GM12878 (cell line): ENCODE measurements around the gene MARCHF6. TPM values are rescaled to one million over a fixed set of nuclear protein-coding genes. Genes with fewer than 3 reads are reported as not detected.
"Not testable (repeated sequence)": the region's sequence is repeated elsewhere in the genome, so short reads cannot be mapped to it uniquely, and the experiment has no call there.

Experiments used
- ATAC-seq: fragments of 200-7000 bp; cut with Tn5 transposase; 3 replicates; pipeline ENCODE4 v1.9.1; 2020; ENCODE audit warnings: mild to moderate bottlenecking, moderate library complexity
- BruUV-seq: library from RNA; stranded (reverse); fragments of 400-500 nt; replicated peaks from 2 replicates; lab custom pipeline; 2021; lab: Mats Ljungman, UMichigan
- CTCF ChIA-PET: fragments of 300-600 bp; sonication (Branson Sonifier 250); formaldehyde crosslinking; extraction: SDS; loops from one replicate; lab custom pipeline; 2021; ENCODE audit warnings: inconsistent platforms; lab: Yijun Ruan, JAX
- POLR2A ChIA-PET: fragments of 350-600 bp; formaldehyde crosslinking; extraction: SDS; loops from one replicate; lab custom pipeline; 2021; ENCODE audit warnings: inconsistent platforms; lab: Charles Lee
- RAD21 ChIA-PET: fragments of 300-600 bp; sonication (Branson Sonifier 250); formaldehyde crosslinking; loops from one replicate; lab custom pipeline; 2023; ENCODE audit warnings: antibody characterized with exemption; ENCODE audit not compliant: unreplicated experiment; lab: Charles Lee
- SMC1A ChIA-PET: fragments of 300-600 bp; sonication (Branson Sonifier 250); formaldehyde crosslinking; loops from one replicate; lab custom pipeline; 2023; ENCODE audit not compliant: unreplicated experiment, uncharacterized antibody; lab: Charles Lee
- DNase-seq: peaks from one replicate; pipeline ENCODE4 v3.0.0-alpha.2; 2011; ENCODE audit warnings: low read depth, low spot score
- FAIRE-seq: peaks from 3 replicates; lab custom pipeline; 2011; peaks lifted over from hg19 to GRCh38; lab: Jason Lieb, UNC
- H2AFZ ChIP-seq: 2 replicates; pipeline ENCODE4 v1.6.0; 2011; ENCODE audit warnings: low read depth, low read length, control low read depth; ENCODE audit not compliant: control insufficient read depth
- H3K27ac ChIP-seq: 2 replicates; pipeline ENCODE4 v1.5.1; 2011; ENCODE audit warnings: control low read depth; ENCODE audit not compliant: control insufficient read depth, insufficient read depth
- H3K27me3 ChIP-seq, 2 experiments: replicated peaks in 1 of 2; 2 replicates each; pipeline versions ENCODE4 v1.6.0 to v1.6.1; 2011; ENCODE audit warnings: low read length in 1 of 2; ENCODE audit not compliant: control insufficient read depth in 2 of 2, insufficient read depth in 2 of 2
- H3K36me3 ChIP-seq, 2 experiments: 2 replicates each; pipeline ENCODE4 v1.5.1; 2011; ENCODE audit warnings: low read length in 1 of 2; ENCODE audit not compliant: control insufficient read depth in 2 of 2, insufficient read depth in 2 of 2
- H3K4me1 ChIP-seq: 2 replicates; pipeline ENCODE4 v1.6.1; 2011; ENCODE audit warnings: mild to moderate bottlenecking, low read length, moderate library complexity, mixed read lengths; ENCODE audit not compliant: control insufficient read depth, insufficient read depth
- H3K4me2 ChIP-seq: 2 replicates; pipeline ENCODE4 v1.6.0; 2011; ENCODE audit warnings: control low read depth; ENCODE audit not compliant: control insufficient read depth, insufficient read depth
- H3K4me3 ChIP-seq: fragments of 200-600 bp; sonication (generic); 2 replicates; pipeline ENCODE4 v1.5.1; 2016
- H3K79me2 ChIP-seq: 2 replicates; pipeline ENCODE4 v1.6.0; 2011; ENCODE audit warnings: low read length; ENCODE audit not compliant: control insufficient read depth, insufficient read depth
- H3K9ac ChIP-seq: 2 replicates; pipeline ENCODE4 v1.8.0; 2011; ENCODE audit warnings: low read length, control low read depth, mixed read lengths; ENCODE audit not compliant: control insufficient read depth, insufficient read depth
- H3K9me3 ChIP-seq: replicated peaks from 3 replicates; pipeline ENCODE4 v1.5.1; 2011; ENCODE audit warnings: mild to moderate bottlenecking, low read length; ENCODE audit not compliant: control insufficient read depth, insufficient read depth
- H4K20me1 ChIP-seq: 2 replicates; pipeline ENCODE4 v1.6.0; 2011; ENCODE audit not compliant: control insufficient read depth, insufficient read depth
- BACH1 ChIP-seq: fragments of 450-650 bp; IDR thresholded peaks from 2 replicates; pipeline ENCODE4 v1.6.1; 2017; ENCODE audit warnings: mild to moderate bottlenecking, borderline replicate concordance
- CBFB ChIP-seq: IDR thresholded peaks from 2 replicates; pipeline ENCODE4 v1.6.1; 2016; ENCODE audit warnings: antibody characterized with exemption, low read depth
- CREM ChIP-seq: IDR thresholded peaks from 2 replicates; pipeline ENCODE4 v1.6.1; 2014; ENCODE audit warnings: antibody characterized with exemption, low read depth
- E2F4 ChIP-seq: IDR thresholded peaks from 2 replicates; pipeline ENCODE4 v1.6.1; 2012; ENCODE audit warnings: low read depth, low read length, improper control_type of control experiment
- EED ChIP-seq: sonication (generic); IDR thresholded peaks from 2 replicates; pipeline ENCODE4 v1.6.1; 2016; ENCODE audit warnings: antibody characterized with exemption, low read depth
- FOS ChIP-seq: IDR thresholded peaks from 3 replicates; pipeline ENCODE4 v1.6.1; 2011; ENCODE audit warnings: borderline replicate concordance; ENCODE audit not compliant: insufficient read length; ENCODE audit errors: extremely low read depth
- FOXK2 ChIP-seq: fragments of 450-650 bp; IDR thresholded peaks from 2 replicates; pipeline ENCODE4 v1.6.1; 2017; ENCODE audit warnings: mild to moderate bottlenecking, moderate library complexity
- IKZF1 ChIP-seq: fragments of 450-650 bp; conservative IDR thresholded peaks from 2 replicates; pipeline ENCODE4 v1.6.1; 2017; ENCODE audit warnings: antibody characterized with exemption, mild to moderate bottlenecking
- POLR2A ChIP-seq: IDR thresholded peaks from 2 replicates; pipeline ENCODE4 v1.6.1; 2011; ENCODE audit warnings: low read depth, mild to moderate bottlenecking, low read length
- TAF1 ChIP-seq: IDR thresholded peaks from 2 replicates; pipeline ENCODE4 v1.6.1; 2011; ENCODE audit warnings: mild to moderate bottlenecking, low read depth, low read length, borderline replicate concordance
- TARDBP ChIP-seq: IDR thresholded peaks from 2 replicates; pipeline ENCODE4 v1.6.1; 2016; ENCODE audit warnings: borderline replicate concordance
- TCF12 ChIP-seq: IDR thresholded peaks from 2 replicates; pipeline ENCODE4 v1.6.1; 2011; ENCODE audit warnings: low read depth, mild to moderate bottlenecking, low read length
- ZNF207 ChIP-seq: fragments of 450-650 bp; IDR thresholded peaks from 2 replicates; pipeline ENCODE4 v1.6.1; 2014; ENCODE audit warnings: antibody characterized with exemption, mild to moderate bottlenecking, borderline replicate concordance
- WGBS: methylation state at CpG from one replicate; pipeline ENCODE4 v1.1.6; 2016; ENCODE audit warnings: low lambda C conversion rate; ENCODE audit not compliant: insufficient replicate concordance, insufficient coverage; ENCODE audit errors: missing lambda C conversion rate; 5-methylcytosine and 5-hydroxymethylcytosine counted together
- in situ Hi-C: fragments of 300-500 bp; cut with MboI; formaldehyde crosslinking; loops from 9 replicates; pipeline ENCODE4 v1.14.3; 2018; ENCODE audit warnings: mixed read lengths
- intact Hi-C: fragments of 100-400 bp; cut with micrococcal nuclease; formaldehyde crosslinking; loops from one replicate; pipeline ENCODE4 v1.14.2; 2022; ENCODE audit not compliant: unreplicated experiment
- polyA plus RNA-seq, 11 experiments: library from polyadenylated mRNA; depleted of rRNA in 4 of 11; unstranded in 6 of 11; stranded (reverse) in 5 of 11; fragments of >200 nt; fragmentation: Nextera tagmentation in 4 of 11; fragmentation: Illumina TruSeq in 1 of 11; extraction: Ambion mirVana in 4 of 11; extraction: Trizol in 1 of 11; gene quantifications; 1 replicate in 1 of 11; 2 replicates in 10 of 11; pipeline versions ENCODE4 v1.2.1 to v1.2.3, GENCODE V29; 2011 to 2016; ENCODE audit warnings: inconsistent platforms in 2 of 11, missing spikeins in 2 of 11, low read depth in 1 of 11
- total RNA-seq, 4 experiments: library from RNA; depleted of rRNA in 3 of 4; stranded (reverse); fragments of >200 nt in 3 of 4; fragmentation: Illumina TruSeq in 1 of 4; extraction: Trizol in 1 of 4; gene quantifications; 2 replicates each; pipeline versions ENCODE4 v1.2.1 to v1.2.3, GENCODE V29; 2013 to 2021
- TF ChIP-seq, protein P1 (sequence below): IDR thresholded peaks from 2 replicates; pipeline ENCODE4 v1.6.1; 2011; ENCODE audit warnings: borderline replicate concordance, low read depth, mild to moderate bottlenecking, moderate library complexity, mixed read lengths, low read length; ENCODE audit not compliant: insufficient read depth; ENCODE audit errors: extremely low read length

Gene MARCHF6
- total and polyA plus RNA-seq, 10 of the 15 experiments (the other 5 are each of a cell fraction or from before 2014, with no cell fraction given): 39.1 to 172 (median 61.0) TPM

- BruUV-seq, H3K4me3 ChIP-seq, intact Hi-C loops, DNase-seq, H3K4me2 ChIP-seq, H3K27ac ChIP-seq, H3K36me3 ChIP-seq, ATAC-seq, H3K79me2 ChIP-seq, H2AFZ ChIP-seq, H3K9me3 ChIP-seq, H3K27me3 ChIP-seq, FAIRE-seq, SMC1A ChIA-PET, H3K9ac ChIP-seq, in situ Hi-C loops, H3K4me1 ChIP-seq, H4K20me1 ChIP-seq: not testable (repeated sequence)
- 100% methylated on average over 5 of the region's 5 CpGs for WGBS
- ChIA-PET RAD21 (interaction anchor here (0.7 kb wide), 1 partner anchor 1020 kb away, joined by 4 read pairs; no protein-coding TSS in a partner anchor), CTCF (interaction anchor here (1.4 kb wide), 1 partner anchor 20 kb away, joined by 3 read pairs; no protein-coding TSS in a partner anchor), POLR2A (interaction anchor here (0.7 kb wide), 1 partner anchor 1171 kb away, joined by 4 read pairs; no protein-coding TSS in a partner anchor)
Measured at GRCh38 chr5:10344461-10345106, 8.9 kb upstream of the MARCHF6 start.

- SMC1A ChIA-PET: interaction anchor here (0.6 to 1.0 kb wide), 2 partner anchors 10 to 46 kb away, joined by 3 read pairs; no protein-coding TSS in a partner anchor
- peaks cover 11% of the 10 kb centered on the region for H3K79me2 ChIP-seq
- H3K4me2 ChIP-seq: no peak overlapping the region
- H3K36me3 ChIP-seq: no peaks in the 10 kb centered on the region
- H2AFZ ChIP-seq: no peak overlapping the region
- H3K4me3 ChIP-seq: no peak overlapping the region
- in situ Hi-C loops: no loop called here
- CTCF ChIA-PET: interaction anchor here (1.0 kb wide), 1 partner anchor 64 kb away, joined by 3 read pairs; no protein-coding TSS in a partner anchor
- no peak for ATAC-seq
- H4K20me1 ChIP-seq: no peaks in the 10 kb centered on the region
- no TSS peak for BruUV-seq
- intact Hi-C loops: no loop called here
- H3K4me1 ChIP-seq: peaks cover 3% of the 10 kb centered on the region; the same call in 1 of the 2 replicates
- H3K9me3 ChIP-seq: no peaks in the 10 kb centered on the region
- no peak for DNase-seq
- no peaks in the 10 kb centered on the region for H3K27me3 ChIP-seq
- FAIRE-seq: no peak
- 98% methylated on average over 2 of the region's 2 CpGs for WGBS
- POLR2A ChIA-PET: no interaction called here
- RAD21 ChIA-PET: no interaction called here
- no peak overlapping the region for H3K9ac ChIP-seq
- H3K27ac ChIP-seq: no peak overlapping the region
- TF ChIP-seq TAF1 (no peak), EED (no peak), BACH1 (no peak), TARDBP (no peak), E2F4 (no peak), FOXK2 (no peak), CBFB (no peak), POLR2A (no peak), IKZF1 (no peak), FOS (no peak), CREM (no peak), ZNF207 (no peak), TCF12 (no peak)
- TF ChIP-seq, protein P1, sequence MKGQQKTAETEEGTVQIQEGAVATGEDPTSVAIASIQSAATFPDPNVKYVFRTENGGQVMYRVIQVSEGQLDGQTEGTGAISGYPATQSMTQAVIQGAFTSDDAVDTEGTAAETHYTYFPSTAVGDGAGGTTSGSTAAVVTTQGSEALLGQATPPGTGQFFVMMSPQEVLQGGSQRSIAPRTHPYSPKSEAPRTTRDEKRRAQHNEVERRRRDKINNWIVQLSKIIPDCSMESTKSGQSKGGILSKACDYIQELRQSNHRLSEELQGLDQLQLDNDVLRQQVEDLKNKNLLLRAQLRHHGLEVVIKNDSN: no peak
Measured at GRCh38 chr5:10348258-10348657, 5.2 kb upstream of the MARCHF6 start.
